Prostate gland (tissue), 2 donors: Measurements from ENCODE around the gene SYTL5. TPM values are rescaled to one million over a fixed set of nuclear protein-coding genes. Genes with fewer than 3 reads are reported as not detected.

Experiments
- DNase-seq: peaks from one replicate; pipeline ENCODE4 v3.0.0-alpha.2; 2019; ENCODE audit warnings: low spot score
- H3K27ac ChIP-seq, 2 donors: fragments of 200-600 bp; sonication (generic); 2 replicates each; pipeline ENCODE4 v1.5.1; 2017 to 2019
- H3K27me3 ChIP-seq: fragments of 200-600 bp; sonication (generic); replicated peaks from 2 replicates; pipeline ENCODE4 v1.5.1; 2019; ENCODE audit not compliant: insufficient read depth
- H3K36me3 ChIP-seq, 2 donors: fragments of 200-600 bp; sonication (generic); 1 replicate in 1 of 2; 2 replicates in 1 of 2; pipeline versions ENCODE4 v1.5.1 to v1.8.1; 2017 to 2019
- H3K4me1 ChIP-seq: fragments of 200-600 bp; sonication (generic); replicated peaks from 2 replicates; pipeline ENCODE4 v1.5.1; 2019
- H3K4me3 ChIP-seq, 2 donors: fragments of 200-600 bp; sonication (generic); 2 replicates each; pipeline ENCODE4 v1.5.1; 2017 to 2019
- H3K9me3 ChIP-seq: fragments of 200-600 bp; sonication (generic); 2 replicates; pipeline ENCODE4 v1.5.1; 2017
- CTCF ChIP-seq, 4 experiments: fragments of 200-600 bp in 2 of 4; fragments of 450-650 bp in 2 of 4; sonication (generic) in 2 of 4; IDR thresholded peaks; 1 replicate in 3 of 4; 2 replicates in 1 of 4; pipeline ENCODE4 v1.5.1; 2016 to 2019; ENCODE audit warnings: antibody characterized with exemption in 4 of 4, mild to moderate bottlenecking in 2 of 4, moderate library complexity in 2 of 4
- POLR2A ChIP-seq: fragments of 450-650 bp; IDR thresholded peaks from one replicate; pipeline ENCODE4 v1.6.1; 2016; ENCODE audit warnings: antibody characterized with exemption, mild to moderate bottlenecking
- POLR2AphosphoS5 ChIP-seq: sonication (generic); formaldehyde crosslinking; IDR thresholded peaks from one replicate; pipeline ENCODE4 v1.6.1; 2017; ENCODE audit warnings: antibody characterized with exemption
- WGBS: methylation state at CpG from one replicate; pipeline ENCODE4 v1.1.5; 2018; 5-methylcytosine and 5-hydroxymethylcytosine counted together
- intact Hi-C: fragments of 100-400 bp; cut with DNase I; formaldehyde crosslinking; loops from one replicate; pipeline ENCODE4 v1.14.2; 2022
- total RNA-seq, 2 donors: library from RNA; depleted of rRNA; stranded (reverse); fragments of >200 nt; gene quantifications; one replicate each; pipeline ENCODE4 v1.1.0, GENCODE V29; 2016

The SYTL5 gene
- total RNA-seq, 2 donors from 2014 or later = 2.1 to 2.9 TPM

- no peaks in the 10 kb centered on the region for H3K36me3 ChIP-seq
- DNase-seq = no peak
- intact Hi-C loops = no loop called here
- TF ChIP-seq CTCF (IDR thresholded peaks at IDR 0.05) (no peak), POLR2AphosphoS5 (no peak), POLR2A (no peak)
- no peak overlapping the region for H3K4me3 ChIP-seq
- no peaks in the 10 kb centered on the region for H3K4me1 ChIP-seq
- H3K27ac ChIP-seq = no peak overlapping the region
- no peaks in the 10 kb centered on the region for H3K27me3 ChIP-seq
- H3K9me3 ChIP-seq = no peaks in the 10 kb centered on the region
- WGBS = 0% methylated on average over 2 of the region's 2 CpGs
These were observed 132.0 kb downstream of the SYTL5 start for GRCh38 chrX:38138157-38138891.

DNA sequence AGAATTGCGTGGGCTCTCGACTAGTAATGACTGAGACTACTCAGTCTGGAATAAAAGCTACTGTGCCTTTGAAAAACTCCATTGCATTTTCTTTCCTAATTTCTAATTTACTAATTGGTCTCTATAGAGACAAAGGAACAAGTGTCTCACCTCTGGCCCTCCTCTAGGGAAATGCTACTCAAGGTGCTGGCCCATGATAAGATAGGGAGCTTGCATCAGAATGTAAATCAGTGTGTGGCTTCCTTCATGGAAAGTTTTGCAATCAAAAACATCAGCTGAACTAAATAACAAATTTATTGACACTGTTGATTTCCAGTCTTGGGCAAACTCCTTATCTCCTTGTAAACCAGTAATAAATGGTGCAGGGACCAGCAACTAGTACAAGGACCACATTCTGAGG, 132.5 kb downstream of the SYTL5 start:
- 95% methylated on average over 2 of the region's 2 CpGs for WGBS
- intact Hi-C loops = no loop called here
- Histone ChIP-seq H3K36me3 (no peaks in the 10 kb centered on the region), H3K9me3 (no peaks in the 10 kb centered on the region), H3K27ac (no peak overlapping the region), H3K27me3 (no peaks in the 10 kb centered on the region), H3K4me1 (no peaks in the 10 kb centered on the region), H3K4me3 (no peak overlapping the region)
- DNase-seq = no peak
- no peak for TF ChIP-seq CTCF (IDR thresholded peaks at IDR 0.05)
- no peak for TF ChIP-seq POLR2AphosphoS5
- TF ChIP-seq POLR2A = no peak

GRCh38 chrX:38142610-38143009, 136.3 kb downstream of the SYTL5 start:
- H3K27me3 ChIP-seq = no peaks in the 10 kb centered on the region
- WGBS = 83% methylated on average over 1 of the region's 1 CpG
- no peaks in the 10 kb centered on the region for H3K4me1 ChIP-seq
- H3K36me3 ChIP-seq = no peaks in the 10 kb centered on the region
- intact Hi-C loops = no loop called here
- TF ChIP-seq CTCF (IDR thresholded peaks at IDR 0.05) (no peak), POLR2A (no peak), POLR2AphosphoS5 (no peak)
- H3K9me3 ChIP-seq = no peaks in the 10 kb centered on the region
- no peak overlapping the region for H3K4me3 ChIP-seq
- H3K27ac ChIP-seq = no peak overlapping the region
- no peak for DNase-seq

DNA sequence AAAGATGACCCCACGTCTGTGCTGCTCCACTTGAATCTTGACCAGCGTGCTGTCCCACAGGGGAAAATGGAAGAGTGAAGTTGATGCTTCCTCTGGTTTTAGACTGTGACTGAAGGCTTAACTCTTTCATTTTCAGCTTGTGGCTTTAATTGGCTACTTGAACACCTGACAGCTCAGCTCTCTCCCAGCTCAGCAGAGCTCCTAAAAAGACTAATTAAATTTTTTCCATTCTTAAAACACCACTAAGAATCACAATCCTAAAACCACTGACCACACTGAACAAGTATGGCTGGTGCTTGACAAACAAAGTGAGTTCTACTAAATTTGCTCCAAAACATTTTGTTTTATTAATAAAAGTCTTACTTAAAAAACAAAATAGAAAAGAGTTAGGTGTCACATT, 142.7 kb downstream of the SYTL5 start:
- no peak for DNase-seq
- no peak overlapping the region for H3K4me3 ChIP-seq
- WGBS = 86% methylated on average over 2 of the region's 2 CpGs
- no peaks in the 10 kb centered on the region for H3K27me3 ChIP-seq
- H3K36me3 ChIP-seq = no peaks in the 10 kb centered on the region
- intact Hi-C loops = no loop called here
- no peaks in the 10 kb centered on the region for H3K9me3 ChIP-seq
- no peak overlapping the region for H3K27ac ChIP-seq
- TF ChIP-seq CTCF (IDR thresholded peaks at IDR 0.05) = no peak
- TF ChIP-seq POLR2AphosphoS5 = no peak
- TF ChIP-seq POLR2A = no peak
- no peaks in the 10 kb centered on the region for H3K4me1 ChIP-seq

- H3K27me3 ChIP-seq = no peaks in the 10 kb centered on the region
- TF ChIP-seq CTCF (IDR thresholded peaks at IDR 0.05) (no peak), POLR2AphosphoS5 (no peak), POLR2A (no peak)
- H3K4me1 ChIP-seq = no peaks in the 10 kb centered on the region
- DNase-seq = no peak
- H3K4me3 ChIP-seq = no peak overlapping the region
- intact Hi-C loops = no loop called here
- WGBS = 88% methylated on average over 4 of the region's 4 CpGs
- H3K9me3 ChIP-seq = no peaks in the 10 kb centered on the region
- no peak overlapping the region for H3K27ac ChIP-seq
- H3K36me3 ChIP-seq = no peaks in the 10 kb centered on the region
These were observed 144.6 kb downstream of the SYTL5 start for GRCh38 chrX:38150993-38151392.
